CD4-positive, alpha-beta T cell treated with Interleukin-4 for 1 hour (primary cell): ENCODE results near the gene SYNE1.
A peak's percentile ranks its signal among the peaks of the same experiment; 100 is the strongest.
"Not testable (repeated sequence)": the region's sequence is repeated elsewhere in the genome, so short reads cannot be mapped to it uniquely, and the experiment has no call there.

ENCODE experiments used
- DNase-seq, 2 donors: peaks; one replicate each; pipeline ENCODE4 v3.0.0-alpha.2; 2020 to 2022

The SYNE1 gene

GRCh38 chr6:152356016-152356415, 281.1 kb downstream of the SYNE1 start:
- DNase-seq = no peak

DNA sequence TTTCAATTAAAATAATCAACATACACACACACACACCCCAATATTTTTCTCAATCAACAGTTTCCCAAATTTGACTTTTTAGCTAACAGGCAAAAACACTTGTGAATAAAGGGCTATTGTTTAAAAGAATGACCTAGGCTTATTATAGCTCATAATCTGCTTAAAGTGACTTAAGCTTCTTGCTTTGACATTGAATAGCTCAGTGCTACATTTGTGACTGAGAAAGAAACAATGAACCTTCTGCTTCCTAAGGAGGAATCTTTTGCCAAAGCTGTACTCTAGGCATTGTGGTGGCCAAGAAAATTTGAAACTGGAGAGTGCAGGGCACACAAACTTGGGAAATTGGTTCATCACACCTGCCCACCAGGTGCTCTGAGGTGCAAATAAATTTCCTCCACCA, 282.0 kb downstream of the SYNE1 start:
- DNase-seq = no peak

DNA sequence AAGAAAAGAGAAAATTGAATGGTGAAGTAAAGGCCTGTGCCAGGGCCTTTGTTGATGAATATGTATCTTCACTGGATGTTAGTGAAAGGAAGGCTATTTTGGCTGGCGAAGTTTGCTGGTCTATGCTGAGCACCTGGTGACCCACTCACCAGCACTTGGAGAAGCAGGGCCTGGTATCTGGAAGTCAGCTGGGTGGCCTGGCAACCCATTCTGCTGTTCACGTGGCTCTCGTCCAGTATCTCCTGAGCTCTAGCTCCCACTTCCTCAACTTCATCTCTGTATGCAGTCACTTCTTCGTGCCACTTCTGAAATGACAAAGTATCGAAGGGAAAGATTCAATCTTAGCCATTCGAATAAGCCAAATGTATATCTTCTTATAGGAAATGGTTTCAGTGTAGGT, 283.7 kb downstream of the SYNE1 start:
- no peak for DNase-seq

- no peak for DNase-seq
These were observed 285.4 kb downstream of the SYNE1 start for GRCh38 chr6:152351742-152352141.

- DNase-seq = no peak
These were observed 286.1 kb downstream of the SYNE1 start for GRCh38 chr6:152351110-152351509.

- DNase-seq = no peak
These were observed 289.0 kb downstream of the SYNE1 start for GRCh38 chr6:152348116-152348515.

DNA sequence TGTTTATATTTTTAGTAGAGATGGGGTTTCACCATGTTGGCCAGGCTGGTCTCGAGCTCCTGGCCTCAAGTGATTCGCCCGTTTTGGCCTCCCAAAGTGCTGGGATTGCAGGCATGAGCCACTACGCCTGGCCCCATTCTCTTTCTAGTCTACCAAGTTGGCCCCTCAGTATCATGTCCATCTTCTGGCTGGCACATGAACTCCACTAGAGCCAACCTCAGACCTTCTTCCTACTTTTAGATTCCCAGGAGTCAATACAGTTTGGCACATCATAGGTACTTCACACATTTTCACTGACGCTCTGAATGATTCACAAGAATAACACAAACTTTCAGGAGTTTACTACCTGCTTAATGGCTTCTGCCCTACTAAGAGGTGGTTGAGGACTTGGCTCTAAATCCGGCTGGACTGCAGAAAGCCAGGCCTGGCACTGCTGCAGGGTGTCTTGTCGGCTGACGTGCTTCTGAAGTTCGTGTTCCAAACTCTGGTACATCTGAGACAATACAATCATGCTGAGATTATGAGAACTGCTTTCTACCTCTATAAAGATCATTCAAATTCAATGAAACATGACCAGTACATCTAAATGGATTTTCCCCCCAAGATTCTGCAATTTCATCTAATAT, 293.3 kb downstream of the SYNE1 start:
- DNase-seq = no peak

GRCh38 chr6:152341596-152341995, 295.6 kb downstream of the SYNE1 start:
- DNase-seq = no peak

DNA sequence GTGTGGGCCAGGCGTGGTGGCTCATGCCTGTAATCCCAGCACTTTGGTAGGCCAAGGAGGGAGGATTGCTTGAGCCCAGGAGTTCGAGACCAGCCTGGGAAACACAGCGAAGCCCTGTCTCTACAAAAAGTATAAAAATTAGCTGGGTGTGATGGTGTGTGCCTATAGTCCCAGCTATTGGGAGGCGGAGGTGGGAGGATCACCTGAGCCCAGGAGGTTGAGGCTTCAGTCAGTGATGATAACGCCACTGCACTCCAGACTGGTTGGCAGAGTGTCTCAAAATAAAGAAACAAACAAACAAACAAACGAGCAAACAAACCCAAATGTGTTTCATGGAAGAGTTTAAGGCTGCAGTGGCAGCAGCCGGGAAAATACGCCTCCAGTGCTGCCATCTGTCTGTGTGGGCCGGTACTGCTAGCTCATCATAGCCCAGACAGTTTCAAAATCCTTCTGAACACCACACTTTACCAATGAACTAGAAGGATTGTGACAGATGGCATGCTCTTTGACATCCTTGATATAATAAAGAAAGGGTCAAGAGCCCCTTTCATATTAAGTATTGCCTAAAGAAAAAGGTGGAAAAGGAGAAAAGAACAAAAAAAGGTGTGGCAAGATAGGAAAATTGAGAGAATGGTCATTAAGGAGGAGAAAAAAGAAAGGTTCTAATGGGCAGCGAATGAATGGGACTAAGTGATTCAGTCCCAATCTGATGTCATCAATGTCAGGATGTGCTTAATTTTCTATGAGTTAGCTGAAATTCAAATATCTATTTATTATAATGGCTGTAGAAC, 298.6 kb downstream of the SYNE1 start:
- DNase-seq = peak; percentile 58 to 59

GRCh38 chr6:152334555-152334954, 302.6 kb downstream of the SYNE1 start:
- DNase-seq = no peak

GRCh38 chr6:152330961-152331360, 306.2 kb downstream of the SYNE1 start:
- no peak for DNase-seq

DNA sequence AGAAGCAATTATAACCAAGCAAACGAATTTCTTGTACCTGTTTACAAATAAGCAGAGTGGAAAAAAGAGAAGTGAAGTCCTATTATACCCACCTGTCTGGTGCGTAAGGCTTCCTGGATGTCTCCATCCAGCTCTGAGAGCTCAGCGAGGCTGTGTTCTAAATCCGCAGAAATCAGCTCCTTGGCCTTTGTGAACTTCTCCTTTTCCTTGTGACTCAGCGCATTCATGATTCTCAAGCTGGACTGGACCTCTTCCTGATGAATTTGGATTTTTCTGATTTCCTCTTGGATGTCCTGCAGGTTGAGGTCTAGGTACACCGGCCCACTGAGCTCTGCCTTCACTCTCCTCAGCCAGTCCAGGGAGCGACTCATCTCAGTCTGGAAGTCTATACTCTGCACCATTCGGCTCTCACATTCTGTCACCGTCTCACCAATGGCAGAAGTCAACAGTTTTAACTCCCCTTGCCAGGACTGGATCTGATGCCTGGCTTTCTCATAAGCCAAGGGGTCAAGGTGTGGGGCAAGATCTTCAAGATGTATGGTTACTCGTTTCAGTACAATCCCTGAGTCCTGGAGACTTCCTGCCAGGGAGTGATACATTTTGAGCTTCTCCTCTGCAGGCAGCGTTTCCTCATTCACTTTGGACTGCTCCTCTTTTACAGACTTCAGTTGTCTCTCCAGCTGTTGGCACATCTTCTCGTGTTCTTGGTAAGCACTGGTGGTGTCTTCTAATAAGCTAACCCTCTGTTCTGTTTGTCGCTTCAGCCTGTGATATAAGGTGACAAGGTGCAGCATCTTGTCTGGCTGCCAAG, 307.3 kb downstream of the SYNE1 start:
- no peak for DNase-seq

GRCh38 chr6:152328200-152328599, 309.0 kb downstream of the SYNE1 start:
- not testable (repeated sequence) for DNase-seq

GRCh38 chr6:152323376-152323775, 313.8 kb downstream of the SYNE1 start:
- no peak for DNase-seq

GRCh38 chr6:152318278-152318677, 318.9 kb downstream of the SYNE1 start:
- DNase-seq = no peak

DNA sequence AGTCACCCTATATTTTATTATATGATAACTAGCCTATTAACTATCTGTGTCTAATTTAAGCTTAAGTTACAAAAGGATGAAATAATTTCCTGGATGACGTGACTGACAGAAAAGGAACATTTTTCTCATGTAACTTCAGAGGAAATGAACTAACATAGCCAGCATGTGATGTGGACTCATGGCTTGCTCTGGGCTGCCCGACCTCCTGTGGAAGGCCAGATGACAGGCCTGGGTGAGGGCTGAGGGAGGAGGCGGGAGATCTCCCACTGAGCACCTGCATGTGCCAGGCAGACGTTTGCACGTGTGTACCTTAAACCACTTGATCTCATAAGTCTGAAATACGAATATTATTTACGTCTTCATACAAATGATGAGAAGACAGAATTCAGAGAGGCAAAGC, 321.1 kb downstream of the SYNE1 start:
- no peak for DNase-seq

DNA sequence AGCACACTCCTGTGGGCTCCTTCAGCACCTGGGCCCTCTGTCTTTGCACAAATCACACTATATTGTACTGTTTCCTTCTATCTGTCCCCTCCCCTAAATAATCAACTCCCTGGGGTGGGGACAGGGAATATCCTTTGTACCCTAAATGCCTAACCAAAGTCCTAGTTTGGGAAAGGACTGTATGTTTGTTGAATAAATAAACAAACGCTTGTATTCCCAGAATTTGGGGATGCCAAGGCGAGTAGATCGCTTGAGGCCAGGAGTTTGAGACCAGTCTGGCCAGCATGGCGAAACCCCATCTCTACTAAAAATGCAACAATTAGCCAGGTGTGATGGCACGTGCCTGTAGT, 322.7 kb downstream of the SYNE1 start:
- no peak for DNase-seq

DNA sequence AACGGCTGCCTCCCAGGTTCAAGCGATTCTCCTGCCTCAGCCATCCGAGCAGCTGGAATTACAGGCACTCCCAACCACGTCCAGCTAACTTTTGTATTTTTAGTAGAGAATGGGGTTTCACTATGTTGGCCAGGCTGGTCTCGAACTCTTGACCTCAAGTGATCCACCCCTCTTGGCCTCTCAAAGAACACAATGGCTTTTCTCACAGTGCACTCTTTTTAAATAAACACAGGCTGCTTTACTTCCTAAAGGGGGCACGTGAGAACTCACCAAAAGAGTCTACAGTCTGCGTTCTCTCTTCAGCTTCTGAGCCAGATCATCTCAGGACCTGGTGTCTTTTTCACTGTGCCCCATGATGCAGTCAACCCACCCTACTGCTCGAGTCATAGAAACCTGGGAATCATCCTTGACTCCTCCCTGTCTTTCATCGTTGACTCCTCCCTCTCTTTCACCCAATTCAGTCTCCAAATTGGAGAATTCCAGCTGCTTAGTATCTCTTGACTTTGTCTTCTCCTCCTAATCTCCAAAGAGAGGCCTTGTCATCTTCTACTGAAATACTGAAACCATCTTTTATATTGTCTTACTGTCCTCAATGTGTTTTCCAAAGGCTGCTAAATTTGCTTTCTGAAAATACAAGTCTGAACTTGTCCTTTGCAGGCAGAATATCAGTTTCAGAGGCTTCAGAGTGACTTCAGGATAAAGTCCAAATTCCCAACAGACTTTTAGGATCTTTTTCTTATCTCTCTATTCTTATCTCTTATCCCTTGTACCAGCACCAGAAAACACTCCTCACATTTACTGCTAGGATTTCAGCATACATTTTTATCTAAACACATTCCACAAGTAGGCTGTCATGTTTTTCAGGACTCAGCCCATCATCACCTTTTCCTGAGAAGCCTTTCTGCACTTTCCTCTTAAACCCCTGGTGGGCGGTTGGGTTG, 323.4 kb downstream of the SYNE1 start:
- no peak for DNase-seq

DNA sequence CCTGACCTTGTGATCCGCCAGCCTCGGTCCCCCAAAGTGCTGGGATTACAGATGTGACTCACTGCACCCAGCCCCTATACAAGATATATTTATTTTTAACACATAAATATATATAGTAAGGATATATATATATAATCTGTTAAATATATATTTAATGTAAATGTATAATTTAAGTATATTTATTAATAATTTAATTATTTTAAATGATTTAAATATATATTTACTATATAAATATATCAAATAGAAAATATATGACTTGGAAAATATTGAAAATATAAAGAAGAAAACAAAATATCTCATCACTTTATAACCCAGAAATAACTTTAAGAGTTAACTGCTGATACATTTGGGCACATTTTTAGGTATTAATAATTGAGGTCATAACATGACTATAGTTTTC, 324.7 kb downstream of the SYNE1 start:
- no peak for DNase-seq

GRCh38 chr6:152310371-152310954, 326.7 kb downstream of the SYNE1 start:
- DNase-seq = peak in 1 of 2 donors; percentile 43

GRCh38 chr6:152309648-152310047, 327.5 kb downstream of the SYNE1 start:
- DNase-seq = peak; percentile 57 to 60

- DNase-seq = no peak
These were observed 328.2 kb downstream of the SYNE1 start for GRCh38 chr6:152309006-152309405.
